ENCODE data around the gene GBA2.

Gene GBA2

GRCh38 chr9:35719546-35719945 lies 29.5 kb downstream of the GBA2 start:
- Histone ChIP-seq H3K9me3 (ENCODE audit: control insufficient read depth, low read length) (no peaks in the 10 kb centered on the region), H3K4me1 (ENCODE audit: control insufficient read depth, insufficient read depth, low read length) (no peaks in the 10 kb centered on the region), H3K4me3 (ENCODE audit: low read length) (no peak overlapping the region), H3K9ac (ENCODE audit: low read length) (no peak overlapping the region), H3K27me3 (ENCODE audit: control insufficient read depth, insufficient read depth, low read length) (no peaks in the 10 kb centered on the region), H3K36me3 (ENCODE audit: control insufficient read depth, insufficient read depth, low read length) (peaks cover 78% of the 10 kb centered on the region)

- H3K36me3 ChIP-seq (ENCODE audit: control insufficient read depth, insufficient read depth, low read length) = peaks cover 78% of the 10 kb centered on the region
- no peak overlapping the region for H3K9ac ChIP-seq (ENCODE audit: low read length)
- no peaks in the 10 kb centered on the region for H3K4me1 ChIP-seq (ENCODE audit: control insufficient read depth, insufficient read depth, low read length)
- H3K9me3 ChIP-seq (ENCODE audit: control insufficient read depth, low read length) = no peaks in the 10 kb centered on the region
- no peaks in the 10 kb centered on the region for H3K27me3 ChIP-seq (ENCODE audit: control insufficient read depth, insufficient read depth, low read length)
- H3K4me3 ChIP-seq (ENCODE audit: low read length) = no peak overlapping the region
Measured at GRCh38 chr9:35718721-35719511, 30.1 kb downstream of the GBA2 start.

- Histone ChIP-seq H3K9ac (ENCODE audit: low read length) (no peak overlapping the region), H3K4me3 (ENCODE audit: low read length) (no peak overlapping the region), H3K36me3 (ENCODE audit: control insufficient read depth, insufficient read depth, low read length) (peaks cover 80% of the 10 kb centered on the region), H3K27me3 (ENCODE audit: control insufficient read depth, insufficient read depth, low read length) (no peaks in the 10 kb centered on the region), H3K4me1 (ENCODE audit: control insufficient read depth, insufficient read depth, low read length) (no peaks in the 10 kb centered on the region), H3K9me3 (ENCODE audit: control insufficient read depth, low read length) (no peaks in the 10 kb centered on the region)
Measured at GRCh38 chr9:35717132-35717870, 31.7 kb downstream of the GBA2 start.

- Histone ChIP-seq H3K9me3 (ENCODE audit: control insufficient read depth, low read length) (no peaks in the 10 kb centered on the region), H3K4me1 (ENCODE audit: control insufficient read depth, insufficient read depth, low read length) (no peaks in the 10 kb centered on the region), H3K36me3 (ENCODE audit: control insufficient read depth, insufficient read depth, low read length) (peaks cover 78% of the 10 kb centered on the region), H3K9ac (ENCODE audit: low read length) (no peak overlapping the region), H3K4me3 (ENCODE audit: low read length) (no peak overlapping the region), H3K27me3 (ENCODE audit: control insufficient read depth, insufficient read depth, low read length) (no peaks in the 10 kb centered on the region)
Measured at GRCh38 chr9:35716230-35716629, 32.8 kb downstream of the GBA2 start.

- H3K4me3 ChIP-seq (ENCODE audit: low read length) = no peak overlapping the region
- H3K27me3 ChIP-seq (ENCODE audit: control insufficient read depth, insufficient read depth, low read length) = no peaks in the 10 kb centered on the region
- H3K9me3 ChIP-seq (ENCODE audit: control insufficient read depth, low read length) = no peaks in the 10 kb centered on the region
- peaks cover 67% of the 10 kb centered on the region for H3K36me3 ChIP-seq (ENCODE audit: control insufficient read depth, insufficient read depth, low read length)
- H3K9ac ChIP-seq (ENCODE audit: low read length) = no peak overlapping the region
- no peaks in the 10 kb centered on the region for H3K4me1 ChIP-seq (ENCODE audit: control insufficient read depth, insufficient read depth, low read length)
Measured at GRCh38 chr9:35714579-35715252, 34.3 kb downstream of the GBA2 start.

- H3K36me3 ChIP-seq (ENCODE audit: control insufficient read depth, insufficient read depth, low read length) = peaks cover 61% of the 10 kb centered on the region
Measured at GRCh38 chr9:35714123-35714522, 34.9 kb downstream of the GBA2 start.

GRCh38 chr9:35713578-35713977 lies 35.5 kb downstream of the GBA2 start:
- Histone ChIP-seq H3K4me1 (ENCODE audit: control insufficient read depth, insufficient read depth, low read length) (no peaks in the 10 kb centered on the region), H3K9ac (ENCODE audit: low read length) (no peak overlapping the region), H3K27me3 (ENCODE audit: control insufficient read depth, insufficient read depth, low read length) (no peaks in the 10 kb centered on the region), H3K4me3 (ENCODE audit: low read length) (no peak overlapping the region), H3K9me3 (ENCODE audit: control insufficient read depth, low read length) (no peaks in the 10 kb centered on the region), H3K36me3 (ENCODE audit: control insufficient read depth, insufficient read depth, low read length) (peaks cover 56% of the 10 kb centered on the region)

More at GRCh38 chr9:35714123-35714522, 34.9 kb downstream of the GBA2 start:
- H3K4me3 ChIP-seq (ENCODE audit: low read length) = no peak overlapping the region
- no peak overlapping the region for H3K9ac ChIP-seq (ENCODE audit: low read length)
- H3K4me1 ChIP-seq (ENCODE audit: control insufficient read depth, insufficient read depth, low read length) = no peaks in the 10 kb centered on the region
- no peaks in the 10 kb centered on the region for H3K27me3 ChIP-seq (ENCODE audit: control insufficient read depth, insufficient read depth, low read length)
- H3K9me3 ChIP-seq (ENCODE audit: control insufficient read depth, low read length) = no peaks in the 10 kb centered on the region

GRCh38 chr9:35712762-35713400 lies 36.1 kb downstream of the GBA2 start:
- H3K9ac ChIP-seq (ENCODE audit: low read length) = no peak overlapping the region
- H3K9me3 ChIP-seq (ENCODE audit: control insufficient read depth, low read length) = no peaks in the 10 kb centered on the region
- no peaks in the 10 kb centered on the region for H3K4me1 ChIP-seq (ENCODE audit: control insufficient read depth, insufficient read depth, low read length)
- peaks cover 50% of the 10 kb centered on the region for H3K36me3 ChIP-seq (ENCODE audit: control insufficient read depth, insufficient read depth, low read length)
- H3K4me3 ChIP-seq (ENCODE audit: low read length) = no peak overlapping the region
- H3K27me3 ChIP-seq (ENCODE audit: control insufficient read depth, insufficient read depth, low read length) = no peaks in the 10 kb centered on the region

- Histone ChIP-seq H3K9me3 (ENCODE audit: control insufficient read depth, low read length) (no peaks in the 10 kb centered on the region), H3K36me3 (ENCODE audit: control insufficient read depth, insufficient read depth, low read length) (peaks cover 52% of the 10 kb centered on the region), H3K27me3 (ENCODE audit: control insufficient read depth, insufficient read depth, low read length) (no peaks in the 10 kb centered on the region), H3K9ac (ENCODE audit: low read length) (no peak overlapping the region), H3K4me3 (ENCODE audit: low read length) (no peak overlapping the region), H3K4me1 (ENCODE audit: control insufficient read depth, insufficient read depth, low read length) (no peaks in the 10 kb centered on the region)
Measured at GRCh38 chr9:35711501-35712428, 37.3 kb downstream of the GBA2 start.

GRCh38 chr9:35710818-35711500 lies 38.1 kb downstream of the GBA2 start:
- Histone ChIP-seq H3K36me3 (ENCODE audit: control insufficient read depth, insufficient read depth, low read length) (peaks cover 52% of the 10 kb centered on the region), H3K4me3 (ENCODE audit: low read length) (no peak overlapping the region), H3K4me1 (ENCODE audit: control insufficient read depth, insufficient read depth, low read length) (no peaks in the 10 kb centered on the region), H3K9ac (ENCODE audit: low read length) (no peak overlapping the region), H3K27me3 (ENCODE audit: control insufficient read depth, insufficient read depth, low read length) (no peaks in the 10 kb centered on the region), H3K9me3 (ENCODE audit: control insufficient read depth, low read length) (no peaks in the 10 kb centered on the region)

GRCh38 chr9:35708146-35708545 lies 40.9 kb downstream of the GBA2 start:
- Histone ChIP-seq H3K36me3 (ENCODE audit: control insufficient read depth, insufficient read depth, low read length) (peaks cover 58% of the 10 kb centered on the region), H3K9ac (ENCODE audit: low read length) (no peak overlapping the region), H3K4me1 (ENCODE audit: control insufficient read depth, insufficient read depth, low read length) (no peaks in the 10 kb centered on the region), H3K4me3 (ENCODE audit: low read length) (no peak overlapping the region), H3K27me3 (ENCODE audit: control insufficient read depth, insufficient read depth, low read length) (no peaks in the 10 kb centered on the region), H3K9me3 (ENCODE audit: control insufficient read depth, low read length) (no peaks in the 10 kb centered on the region)
